HG03565 (cell line): ENCODE measurements around the gene MAGEA9.
"Not testable (repeated sequence)": the region's sequence is repeated elsewhere in the genome, so short reads cannot be mapped to it uniquely, and the experiment has no call there.

Experiments
- ATAC-seq: cut with Tn5 transposase; IDR thresholded peaks from one replicate; pipeline ENCODE4 v1.9.1; 2021; ENCODE audit warnings: mild to moderate bottlenecking, moderate library complexity; ENCODE audit not compliant: unreplicated experiment

MAGEA9 gene

GRCh38 chrX:149807747-149808458 is 26.2 kb downstream of the MAGEA9 start:
- no peak for ATAC-seq

- ATAC-seq: no peak
Measured at GRCh38 chrX:149818652-149819051, 36.9 kb downstream of the MAGEA9 start.

- no peak for ATAC-seq
Measured at GRCh38 chrX:149819371-149819770, 37.6 kb downstream of the MAGEA9 start.

GRCh38 chrX:149825424-149825823 is 43.7 kb downstream of the MAGEA9 start:
- ATAC-seq: no peak

- no peak for ATAC-seq
Measured at GRCh38 chrX:149827254-149827653, 45.5 kb downstream of the MAGEA9 start.

GRCh38 chrX:149829751-149830191 is 48.0 kb downstream of the MAGEA9 start:
- peak; percentile 45 for ATAC-seq

- ATAC-seq: no peak
Measured at GRCh38 chrX:149830192-149830873, 48.6 kb downstream of the MAGEA9 start.

- no peak for ATAC-seq
Measured at GRCh38 chrX:149831473-149831872, 49.7 kb downstream of the MAGEA9 start.

- ATAC-seq: not testable (repeated sequence)
Measured at GRCh38 chrX:149836728-149837127, 55.0 kb downstream of the MAGEA9 start.

GRCh38 chrX:149837167-149837566 is 55.4 kb downstream of the MAGEA9 start:
- ATAC-seq: no peak
